Fibroblast of villous mesenchyme (primary cell): ENCODE data around the gene IFT57. TPM values are rescaled to one million over a fixed set of nuclear protein-coding genes. Genes with fewer than 3 reads are reported as not detected.

ENCODE experiments used
- DNase-seq: peaks from one replicate; pipeline ENCODE4 v3.0.0-alpha.2; 2010; ENCODE audit warnings: low read depth
- H3K4me3 ChIP-seq: 2 replicates; pipeline ENCODE4 v1.5.1; 2011; ENCODE audit warnings: low read depth, mild to moderate bottlenecking, low read length
- CTCF ChIP-seq: IDR thresholded peaks from 2 replicates; pipeline ENCODE4 v1.5.1; 2012; ENCODE audit warnings: low read depth, mild to moderate bottlenecking, low read length; ENCODE audit not compliant: insufficient read depth
- total RNA-seq: library from RNA; depleted of rRNA; stranded (reverse); fragments of >200 nt; gene quantifications from 2 replicates; pipeline ENCODE4 v1.2.3, GENCODE V29; 2012

Gene IFT57
- total RNA-seq, 1 donor = 81.2 TPM

- no peak for DNase-seq
- no peak overlapping the region for H3K4me3 ChIP-seq
- no peak for TF ChIP-seq CTCF
Observed at GRCh38 chr3:108118038-108118768, 104.0 kb downstream of the IFT57 start.

- no peak overlapping the region for H3K4me3 ChIP-seq
- no peak for TF ChIP-seq CTCF
- peak; percentile 15 for DNase-seq
Observed at GRCh38 chr3:108117241-108117775, 104.9 kb downstream of the IFT57 start.

- DNase-seq = no peak
- no peak for TF ChIP-seq CTCF
- no peak overlapping the region for H3K4me3 ChIP-seq
Observed at GRCh38 chr3:108114423-108115065, 107.7 kb downstream of the IFT57 start.

- no peak overlapping the region for H3K4me3 ChIP-seq
- no peak for DNase-seq
- TF ChIP-seq CTCF = no peak
Observed at GRCh38 chr3:108113975-108114374, 108.2 kb downstream of the IFT57 start.

GRCh38 chr3:108110934-108111333, 111.3 kb downstream of the IFT57 start:
- no peak for DNase-seq
- no peak for TF ChIP-seq CTCF
- no peak overlapping the region for H3K4me3 ChIP-seq

Other genes with a start within 250 kb of the IFT57 start
- gene CD47, start 131.4 kb downstream of the IFT57 start, total RNA-seq = 38.3 and 76.4 TPM in 2 replicates
- not detected in 2 replicates for gene HHLA2, start 74.1 kb upstream of the IFT57 start, total RNA-seq